SH-SY5Y (cell line): ENCODE data around the gene SHISA7.

ENCODE experiments used
- GATA2 ChIP-seq: IDR thresholded peaks from 2 replicates; pipeline ENCODE4 v1.6.1; 2011; ENCODE audit warnings: mild to moderate bottlenecking, low read depth, low read length
- GATA3 ChIP-seq: IDR thresholded peaks from 2 replicates; pipeline ENCODE4 v1.6.1; 2011; ENCODE audit warnings: low read depth, mild to moderate bottlenecking, low read length, moderate library complexity

DNA sequence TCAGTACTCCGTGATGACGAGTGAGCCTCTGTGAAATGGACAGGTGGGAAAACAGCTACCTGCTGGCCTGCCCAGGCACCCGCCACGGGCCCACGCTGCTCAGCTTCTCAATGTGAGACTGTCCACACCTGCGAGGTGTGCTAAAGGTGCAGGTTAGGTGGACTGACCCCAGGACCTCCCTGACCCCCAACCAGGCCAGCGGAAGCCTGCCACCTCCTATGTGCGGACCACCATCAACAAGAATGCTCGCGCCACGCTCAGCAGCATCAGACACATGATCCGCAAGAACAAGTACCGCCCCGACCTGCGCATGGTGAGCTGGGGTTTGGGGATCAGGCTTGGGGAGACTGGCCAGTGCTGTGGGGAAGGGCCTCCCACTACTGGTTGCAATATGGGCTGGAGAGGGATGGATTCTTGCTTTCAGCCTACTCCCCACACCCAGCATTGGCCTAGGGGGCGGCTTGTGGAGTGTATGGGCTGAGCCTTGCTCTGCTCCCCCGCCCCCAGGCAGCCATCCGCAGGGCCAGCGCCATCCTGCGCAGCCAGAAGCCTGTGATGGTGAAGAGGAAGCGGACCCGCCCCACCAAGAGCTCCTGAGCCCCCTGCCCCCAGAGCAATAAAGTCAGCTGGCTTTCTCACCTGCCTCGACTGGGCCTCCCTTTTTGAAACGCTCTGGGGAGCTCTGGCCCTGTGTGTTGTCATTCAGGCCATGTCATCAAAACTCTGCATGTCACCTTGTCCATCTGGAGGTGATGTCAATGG, 55.2 kb downstream of the SHISA7 start:
- no peak for TF ChIP-seq GATA2
- no peak for TF ChIP-seq GATA3
